LNCaP clone FGC (cell line): ENCODE measurements around the gene DEPP1.
"Not testable (repeated sequence)": the region's sequence is repeated elsewhere in the genome, so short reads cannot be mapped to it uniquely, and the experiment has no call there.

Experiments used
- DNase-seq: peaks from one replicate; pipeline ENCODE4 v3.0.0-alpha.2; 2011; ENCODE audit warnings: low read depth
- H3K4me3 ChIP-seq: 2 replicates; pipeline ENCODE4 v1.5.1; 2011; ENCODE audit warnings: mild to moderate bottlenecking, low read depth, low read length, control low read depth
- CTCF ChIP-seq: IDR thresholded peaks from 2 replicates; pipeline ENCODE4 v1.5.1; 2012; ENCODE audit warnings: mild to moderate bottlenecking; ENCODE audit not compliant: control insufficient read depth, insufficient read depth; ENCODE audit errors: extremely low read depth

Gene DEPP1

GRCh38 chr10:44978570-44979280 lies at the start of gene DEPP1:
DEPP1 (minus strand) TSS chr10:44978809; CDS start chr10:44978030, 779 bp downstream.
- TF ChIP-seq CTCF = no peak
- H3K4me3 ChIP-seq = peak within 1 kb of the TSS; percentile 50
- peak; percentile 91 for DNase-seq

GRCh38 chr10:45023426-45023825 lies 44.8 kb upstream of the DEPP1 start:
- no peak overlapping the region for H3K4me3 ChIP-seq
- DNase-seq = no peak
- TF ChIP-seq CTCF = no peak

- no peak for TF ChIP-seq CTCF
- no peak for DNase-seq
- H3K4me3 ChIP-seq = no peak overlapping the region
Measured at GRCh38 chr10:45015590-45015989, 37.0 kb upstream of the DEPP1 start.

- H3K4me3 ChIP-seq, DNase-seq: not testable (repeated sequence)
Measured at GRCh38 chr10:45014557-45014956, 35.9 kb upstream of the DEPP1 start.

GRCh38 chr10:45008524-45009161 lies 30.0 kb upstream of the DEPP1 start:
- peak; percentile 93 for TF ChIP-seq CTCF
- DNase-seq = peak; percentile 71
- H3K4me3 ChIP-seq = no peak overlapping the region

- no peak for TF ChIP-seq CTCF
- no peak for DNase-seq
- no peak overlapping the region for H3K4me3 ChIP-seq
Measured at GRCh38 chr10:45006276-45007030, 27.8 kb upstream of the DEPP1 start.

GRCh38 chr10:45005284-45005683 lies 26.7 kb upstream of the DEPP1 start:
- no peak for DNase-seq
- H3K4me3 ChIP-seq = no peak overlapping the region
- TF ChIP-seq CTCF = no peak
